Measurements from ENCODE around the gene FAM241A.
"Not testable (repeated sequence)": the region's sequence is repeated elsewhere in the genome, so short reads cannot be mapped to it uniquely, and the experiment has no call there.

FAM241A gene

DNA sequence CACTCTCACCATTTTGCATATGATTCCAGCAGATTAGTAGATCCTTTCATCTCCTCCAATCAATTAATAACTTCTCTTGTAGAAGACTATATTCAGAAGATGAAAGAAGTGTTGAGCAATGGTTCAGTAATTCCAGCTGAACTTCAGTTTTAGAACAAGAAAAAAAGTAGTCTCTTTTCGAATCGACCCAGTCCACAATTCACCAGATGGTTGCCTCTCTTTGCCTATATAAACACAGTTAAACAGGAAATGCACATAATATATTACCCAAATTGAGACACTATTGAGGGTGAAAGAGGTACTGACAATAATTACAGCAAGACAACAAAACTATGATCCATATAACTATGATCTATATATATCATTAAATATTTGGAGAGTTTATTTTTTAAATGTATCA is 16.8 kb upstream of the FAM241A start:
- intact Hi-C loops (cut with DNase I), result no loop called here
- no peak for DNase-seq

DNA sequence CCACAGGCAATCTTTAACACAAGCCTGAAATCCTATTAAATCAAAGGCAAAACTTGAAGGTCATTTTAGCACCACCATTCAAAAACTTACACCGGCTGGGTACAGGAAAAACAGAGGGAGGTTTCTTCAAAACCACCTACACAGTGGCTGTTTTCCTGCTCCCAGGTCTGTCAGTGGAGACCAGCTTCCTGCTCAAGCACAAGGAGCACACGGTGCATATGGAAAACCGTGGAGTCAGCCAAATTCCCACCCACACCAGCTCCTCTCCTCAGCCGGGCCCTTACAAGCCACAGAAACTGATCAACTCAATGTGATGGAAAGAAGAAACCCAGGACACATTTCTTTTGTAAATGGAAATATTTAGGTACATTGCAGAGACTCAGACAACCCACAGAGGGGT is 14.3 kb upstream of the FAM241A start:
- intact Hi-C loops (cut with DNase I), result no loop called here
- DNase-seq, result no peak

DNA sequence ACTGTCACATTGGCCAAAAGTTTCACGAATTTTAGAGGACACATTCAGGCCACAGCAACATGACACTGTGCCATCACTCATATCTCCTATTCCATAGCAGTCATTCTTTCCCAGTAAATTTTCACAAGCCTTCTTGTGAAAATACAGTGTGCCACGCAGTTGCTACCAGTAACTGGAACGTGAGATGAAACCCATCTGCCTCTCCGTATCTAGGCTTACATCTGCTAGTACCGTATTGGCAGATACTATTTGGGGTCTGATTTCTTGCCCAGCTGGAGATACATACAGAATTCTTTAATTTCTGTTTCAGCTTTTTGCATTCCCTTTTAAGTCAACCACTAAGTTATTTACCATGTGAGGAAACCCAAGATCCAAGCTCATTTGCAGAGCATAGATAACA is 8.7 kb upstream of the FAM241A start:
- intact Hi-C loops (cut with DNase I), result no loop called here
- DNase-seq, result no peak

DNA sequence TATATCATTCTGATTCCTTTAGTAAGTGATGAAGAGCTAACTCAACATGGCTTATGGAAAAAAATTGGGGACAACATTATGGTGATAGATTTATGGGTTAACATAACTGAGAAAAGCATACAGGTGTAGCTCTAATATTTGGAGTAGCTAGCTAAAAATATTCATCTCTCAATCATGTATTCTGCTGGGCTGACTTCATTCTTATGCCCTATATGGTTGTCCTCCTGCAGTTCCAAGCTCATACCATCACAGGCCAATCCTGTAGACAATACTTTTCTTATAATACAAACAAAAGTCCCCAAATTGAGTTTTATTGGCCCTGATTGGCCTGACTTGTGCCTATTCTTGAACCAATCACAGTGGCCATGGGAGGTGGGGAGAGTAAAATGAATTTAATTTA is 6.7 kb upstream of the FAM241A start:
- intact Hi-C loops (cut with DNase I), result no loop called here
- DNase-seq, result no peak

DNA sequence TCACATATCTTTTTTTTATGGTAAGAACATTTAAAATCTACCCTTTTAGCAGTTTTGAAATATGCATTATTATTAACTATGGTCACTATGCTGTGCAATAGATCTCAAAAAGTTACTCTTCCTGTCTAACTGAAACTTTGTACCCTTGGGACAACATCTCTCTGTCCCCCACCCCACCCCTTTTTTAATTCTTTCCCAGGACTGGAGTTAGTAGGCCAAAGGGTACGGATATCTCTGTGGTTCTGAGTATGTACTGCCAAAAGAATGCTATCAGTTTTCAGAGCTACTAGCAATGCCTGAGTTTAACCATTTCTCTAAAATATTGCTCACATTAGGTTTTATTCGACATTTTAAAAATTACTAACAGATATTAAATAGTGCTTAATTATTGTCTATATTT is 4.7 kb upstream of the FAM241A start:
- intact Hi-C loops (cut with DNase I), result no loop called here

DNA sequence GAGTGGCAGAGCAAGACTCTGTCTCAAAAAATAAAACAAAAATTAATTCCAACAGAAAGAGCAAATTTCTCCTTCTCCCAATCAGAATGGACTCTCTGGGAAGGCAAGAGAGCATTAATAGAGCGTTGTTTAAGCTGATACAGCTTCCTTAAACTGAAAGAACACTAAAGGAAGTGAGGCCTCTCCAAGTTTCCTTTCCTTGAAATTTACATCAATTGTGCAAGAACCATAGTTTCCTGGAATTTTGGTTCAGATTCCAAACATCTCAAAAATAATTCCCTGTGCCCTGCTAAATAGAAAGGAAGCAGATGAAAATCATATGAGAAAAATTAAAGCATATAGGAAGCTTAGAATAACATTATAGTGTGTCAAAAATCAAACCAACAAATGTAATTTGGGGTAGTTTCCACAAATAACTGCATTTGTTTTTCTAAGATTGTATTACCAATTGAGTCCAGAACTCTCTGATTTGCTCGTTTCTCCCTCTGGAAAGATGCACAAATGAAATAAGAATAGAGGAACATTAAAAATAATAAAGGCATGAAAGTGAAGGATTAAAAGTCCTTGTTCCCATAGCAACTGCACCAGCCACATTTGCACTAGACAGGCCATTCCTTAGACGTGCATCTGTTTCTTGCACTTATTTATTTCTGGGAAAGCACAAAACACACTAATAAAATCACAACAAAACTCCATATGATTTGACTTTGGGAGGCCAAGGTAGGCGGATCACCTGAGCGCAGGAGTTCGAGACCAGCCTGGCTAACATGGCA is 3.7 kb upstream of the FAM241A start:
- intact Hi-C loops (cut with DNase I), result no loop called here
- DNase-seq, result no peak

More for the DNA sequence above, 4.7 kb upstream of the FAM241A start:
- no peak for DNase-seq

DNA sequence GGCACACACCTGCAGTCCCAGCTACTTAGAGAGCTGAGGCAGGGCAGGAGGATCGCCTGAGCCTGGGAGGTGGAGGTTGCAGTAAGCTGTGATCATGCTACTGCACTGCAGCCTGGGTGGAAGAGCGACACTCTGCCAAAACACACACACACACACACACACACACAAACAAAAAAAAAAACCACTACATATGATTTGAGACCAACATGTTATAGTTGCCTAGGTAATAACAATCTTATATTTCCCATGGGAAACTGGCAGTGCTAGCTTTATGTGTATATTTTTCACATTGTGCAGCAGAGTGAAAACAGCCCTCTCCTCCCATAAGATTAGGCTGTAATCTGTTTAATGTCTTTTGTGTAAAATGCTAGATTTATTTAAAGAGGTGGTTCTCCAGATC is 3.1 kb upstream of the FAM241A start:
- intact Hi-C loops (cut with DNase I), result no loop called here
- DNase-seq, result no peak

DNA sequence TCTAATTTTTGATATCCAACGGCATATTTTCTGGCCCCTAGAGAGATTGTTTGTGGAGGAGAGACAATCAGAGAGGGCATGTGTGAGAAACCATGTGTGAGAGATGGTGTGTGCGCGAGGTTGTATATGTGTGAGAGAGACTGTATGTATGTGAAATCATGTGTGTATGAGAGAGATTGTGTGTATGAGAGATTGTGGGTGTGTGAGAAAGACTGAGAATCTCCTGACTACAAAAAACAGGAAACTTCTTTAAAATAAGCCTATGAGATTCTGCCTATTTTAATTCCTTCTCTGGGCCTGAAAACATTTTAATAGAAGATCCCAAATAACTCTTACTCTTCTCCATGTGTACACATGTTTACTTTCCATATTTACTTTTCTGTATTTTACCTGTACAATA is 1.5 kb upstream of the FAM241A start:
- intact Hi-C loops (cut with DNase I), result no loop called here

DNA sequence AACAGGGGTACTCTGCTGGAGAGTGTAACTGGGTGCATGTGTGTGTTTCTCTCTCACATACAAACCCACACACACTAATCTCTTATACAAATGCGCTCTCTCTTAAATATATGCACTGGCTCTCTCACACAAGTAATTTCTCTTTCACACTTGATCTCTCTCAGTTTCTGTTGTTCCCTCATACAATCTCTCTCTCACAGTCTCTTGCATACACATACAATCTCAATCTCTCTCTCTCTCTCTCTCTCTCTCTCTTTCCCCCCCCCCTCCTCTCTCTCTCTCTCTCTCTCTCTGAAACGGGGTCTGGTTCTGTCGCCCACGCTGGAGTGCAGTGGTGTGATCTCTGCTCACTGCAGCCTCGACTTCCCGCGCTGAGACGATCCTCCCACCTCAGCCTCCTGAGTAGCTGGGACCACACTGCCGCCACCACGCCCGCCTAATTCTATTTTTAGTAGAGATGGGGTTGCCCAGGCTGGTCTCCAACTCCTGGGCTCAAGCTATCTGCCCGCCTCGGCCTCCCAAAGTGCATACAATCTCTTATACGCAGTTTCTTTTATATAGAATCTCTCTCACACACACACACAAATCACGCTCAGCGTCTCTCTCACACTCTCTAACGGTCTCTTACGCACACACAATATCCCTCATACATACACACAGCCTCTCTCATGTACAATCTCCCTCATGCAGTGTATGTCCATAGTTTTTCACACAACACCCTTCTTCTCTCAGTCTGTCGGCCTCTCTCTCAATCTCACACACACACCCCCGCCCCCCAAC is 518 bp upstream of the FAM241A start:
- DNase-seq, result peak in 2 of 42 donors; percentile 14 to 18

More for the DNA sequence above, 1.5 kb upstream of the FAM241A start:
- no peak for DNase-seq

DNA sequence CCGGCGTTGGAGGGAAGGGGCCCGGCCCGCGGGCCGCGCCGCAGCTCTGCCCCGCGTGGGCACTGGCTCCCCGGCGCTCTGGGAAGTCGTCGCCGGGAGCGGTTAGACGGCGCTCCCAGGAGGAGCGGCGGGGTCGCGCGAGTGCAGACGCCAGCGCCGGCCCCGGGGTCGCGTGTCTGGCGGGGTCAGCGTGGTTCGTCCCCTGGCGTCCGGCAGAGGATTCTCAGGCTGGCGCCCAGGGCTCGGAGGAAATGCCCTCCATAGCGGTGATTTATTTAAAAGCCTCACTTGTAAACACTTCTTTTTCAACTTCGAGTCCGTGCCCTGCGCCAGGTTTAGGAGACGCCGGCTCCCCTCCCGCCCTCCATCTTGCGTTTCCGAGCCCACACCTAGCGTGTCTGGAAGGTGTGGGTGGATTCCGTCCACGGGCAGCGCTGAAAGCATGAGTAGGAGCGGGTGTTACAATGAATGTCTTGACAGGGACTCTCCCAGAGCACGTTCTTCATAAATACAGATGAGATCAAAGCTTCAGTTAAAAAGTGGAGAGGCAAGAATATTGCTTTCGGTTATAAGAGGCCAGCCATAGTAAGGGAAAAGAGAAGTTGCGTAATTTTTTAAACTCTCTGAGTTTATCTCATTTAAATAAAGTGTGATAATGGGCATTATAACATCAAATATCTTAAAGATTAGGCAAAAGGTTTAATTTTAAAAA is 692 bp downstream of the FAM241A start:
- intact Hi-C loops (cut with DNase I), result loop anchor here (5.0 kb wide), 1 partner anchor 86 kb away; the partner anchor contains the start of gene AP1AR
- DNase-seq, result peak in 31 of 42 donors; percentile 5 to 57 (median 17)

More for the DNA sequence above, 518 bp upstream of the FAM241A start:
- intact Hi-C loops (cut with DNase I), result loop anchor here (5.0 kb wide), 1 partner anchor 88 kb away; the partner anchor contains the start of gene AP1AR

DNA sequence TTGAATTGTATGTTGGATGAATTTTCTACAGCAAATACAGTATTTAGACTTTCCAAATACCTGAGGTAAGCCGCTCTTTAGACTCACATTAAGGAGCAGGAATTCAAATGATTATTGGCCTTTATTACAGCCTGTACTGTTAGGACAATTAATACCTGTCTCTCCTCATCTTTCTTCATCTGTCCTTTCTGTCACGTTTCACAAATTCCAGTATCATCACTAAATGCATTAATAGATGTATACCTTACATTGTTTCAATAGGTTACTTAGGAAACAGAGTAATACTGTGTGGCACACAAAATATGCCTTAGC is 1.2 kb downstream of the FAM241A start:
- intact Hi-C loops (cut with DNase I), result loop anchor here (5.0 kb wide), 1 partner anchor 86 kb away; the partner anchor contains the start of gene AP1AR
- no peak for DNase-seq

DNA sequence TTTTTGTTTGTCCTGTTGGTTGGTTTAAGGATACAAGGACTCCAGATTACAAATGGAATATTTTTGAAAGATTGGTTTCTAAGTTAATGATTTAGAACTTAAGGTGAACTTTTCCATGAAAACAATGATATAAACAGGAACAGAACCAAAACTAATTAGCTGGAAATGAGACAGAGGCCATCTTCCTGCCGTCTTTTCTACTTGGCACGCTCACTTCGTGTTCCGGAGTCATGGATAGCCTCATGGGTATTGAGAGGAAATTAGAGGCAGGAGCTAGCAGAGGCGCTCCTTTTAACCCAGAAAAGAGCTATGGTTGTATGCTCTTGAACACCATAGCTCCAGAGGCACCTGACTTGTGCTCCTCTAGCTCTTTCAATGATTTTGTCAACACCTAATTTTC is 2.4 kb downstream of the FAM241A start:
- intact Hi-C loops (cut with DNase I), result loop anchor here (5.0 kb wide), 1 partner anchor 85 kb away; the partner anchor contains the start of gene AP1AR
- no peak for DNase-seq

DNA sequence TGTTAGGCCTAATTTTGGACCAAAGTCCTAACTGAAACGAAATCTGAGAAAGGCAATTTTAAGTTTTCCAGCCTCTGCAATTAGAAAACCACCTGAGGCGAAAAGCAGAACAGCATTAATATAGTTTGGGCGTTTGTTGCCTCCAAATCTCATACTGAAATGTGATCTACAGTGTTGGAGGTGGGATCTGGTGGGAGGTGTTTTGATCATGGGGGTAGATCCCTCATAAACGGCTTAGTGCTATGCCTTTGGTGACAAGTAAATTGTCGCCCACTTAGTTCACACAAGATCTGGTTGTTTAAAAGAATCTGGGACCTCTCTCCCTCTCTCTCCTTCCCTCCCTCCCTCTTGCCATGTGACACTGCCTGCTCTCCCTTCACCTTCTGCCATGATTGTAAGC is 5.7 kb downstream of the FAM241A start:
- intact Hi-C loops (cut with DNase I), result no loop called here
- no peak for DNase-seq

DNA sequence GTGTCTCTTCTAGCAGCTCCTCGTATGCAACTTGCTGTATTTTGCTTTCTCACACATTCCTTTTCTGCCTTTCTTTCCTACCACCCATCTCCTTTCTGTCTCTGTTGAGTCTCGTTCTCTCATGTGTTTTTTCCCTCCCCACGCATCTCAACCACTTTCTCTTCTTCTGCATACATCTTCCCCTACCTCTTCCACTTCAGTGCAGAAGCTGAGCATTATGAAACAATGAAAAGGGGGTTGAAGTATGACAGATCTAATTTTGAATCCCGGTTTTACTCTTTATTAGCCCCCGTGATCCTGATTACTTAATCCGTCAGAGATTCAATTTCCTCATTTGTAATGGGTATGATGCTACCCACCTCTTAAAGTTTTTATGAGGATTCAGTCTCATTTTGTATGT is 7.3 kb downstream of the FAM241A start:
- no peak for DNase-seq
- intact Hi-C loops (cut with DNase I), result no loop called here

DNA sequence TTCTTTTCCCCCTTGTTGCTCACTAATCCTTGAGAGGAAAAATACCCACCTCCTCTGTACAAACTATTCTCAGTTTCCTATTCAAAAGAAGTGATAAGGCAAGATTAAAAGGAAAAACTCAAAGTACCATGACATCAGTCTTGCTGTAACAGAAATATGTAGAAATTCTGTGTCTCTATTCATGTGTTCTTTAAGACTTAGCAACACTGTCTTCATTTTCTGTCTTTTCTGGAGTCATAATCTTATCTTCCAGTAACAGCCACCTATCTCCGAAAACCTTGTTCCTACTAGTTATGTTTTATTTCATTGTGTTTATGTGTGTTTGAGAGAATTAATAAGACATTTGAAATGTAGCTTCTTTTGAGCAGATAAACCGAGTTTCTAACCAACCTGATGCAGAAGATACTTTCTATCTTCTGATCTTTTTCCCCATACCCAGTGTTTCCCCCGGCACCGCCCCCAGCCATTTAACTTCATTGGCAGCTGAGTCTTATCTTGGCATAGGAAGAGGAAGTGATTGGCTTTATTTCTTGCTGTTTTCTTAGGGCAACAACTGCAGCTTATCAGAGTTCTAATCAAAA is 8.0 kb downstream of the FAM241A start:
- intact Hi-C loops (cut with DNase I), result no loop called here

DNA sequence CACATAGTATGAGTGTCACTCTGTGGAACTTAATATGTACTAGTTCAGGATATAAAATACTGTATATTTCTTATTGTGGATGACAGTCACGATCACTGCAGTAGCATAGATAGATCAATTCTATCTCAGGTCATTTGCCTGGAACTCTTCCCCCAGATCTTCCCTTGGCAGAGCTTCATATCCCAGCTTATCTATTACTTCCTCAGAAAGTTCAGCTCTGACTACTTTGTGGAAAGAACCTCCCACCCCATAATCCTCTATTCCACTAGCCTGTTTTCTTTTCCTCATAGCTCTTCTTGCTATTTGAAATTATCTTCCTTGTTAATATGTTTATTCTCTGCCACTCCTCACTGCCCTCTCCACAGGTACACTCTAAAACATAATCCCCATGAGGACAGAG is 10.9 kb downstream of the FAM241A start:
- no peak for DNase-seq
- intact Hi-C loops (cut with DNase I), result no loop called here

More for the DNA sequence above, 8.0 kb downstream of the FAM241A start:
- no peak for DNase-seq

DNA sequence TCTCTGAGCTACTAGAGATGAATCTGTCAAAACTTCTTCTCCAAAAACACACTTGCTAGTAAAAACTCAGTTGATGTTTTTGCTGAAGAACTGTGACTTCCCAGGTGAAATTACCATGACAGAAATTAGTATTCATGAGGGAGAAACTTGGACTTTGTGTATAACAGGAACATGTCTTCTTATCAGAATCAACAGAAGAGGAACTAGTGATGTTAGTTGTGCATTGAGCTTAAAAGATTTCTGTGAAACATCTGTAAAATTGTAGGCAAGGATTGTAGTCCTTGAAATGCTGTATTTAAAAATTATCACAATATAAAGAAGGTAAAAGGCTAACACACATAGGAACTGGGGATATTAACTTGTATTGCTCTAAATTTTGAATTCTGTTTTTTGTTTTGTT is 11.3 kb downstream of the FAM241A start:
- intact Hi-C loops (cut with DNase I), result no loop called here
- DNase-seq, result no peak

DNA sequence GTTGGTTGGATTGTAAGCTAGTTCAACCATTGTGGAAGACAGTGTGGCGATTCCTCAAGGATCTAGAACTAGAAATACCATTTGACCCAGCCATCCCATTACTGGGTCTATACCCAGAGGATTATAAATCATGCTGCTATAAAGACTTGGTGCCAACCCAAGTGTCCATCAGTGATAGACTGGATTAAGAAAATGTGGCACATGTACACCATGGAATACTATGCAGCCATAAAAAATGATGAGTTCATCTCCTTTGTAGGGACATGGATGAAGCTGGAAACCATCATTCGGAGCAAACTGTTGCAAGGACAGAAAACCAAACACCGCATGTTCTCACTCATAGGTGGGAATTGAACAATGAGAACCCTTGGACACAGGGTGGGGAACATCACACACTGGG is 18.5 kb downstream of the FAM241A start:
- intact Hi-C loops (cut with DNase I); DNase-seq: not testable (repeated sequence)

DNA sequence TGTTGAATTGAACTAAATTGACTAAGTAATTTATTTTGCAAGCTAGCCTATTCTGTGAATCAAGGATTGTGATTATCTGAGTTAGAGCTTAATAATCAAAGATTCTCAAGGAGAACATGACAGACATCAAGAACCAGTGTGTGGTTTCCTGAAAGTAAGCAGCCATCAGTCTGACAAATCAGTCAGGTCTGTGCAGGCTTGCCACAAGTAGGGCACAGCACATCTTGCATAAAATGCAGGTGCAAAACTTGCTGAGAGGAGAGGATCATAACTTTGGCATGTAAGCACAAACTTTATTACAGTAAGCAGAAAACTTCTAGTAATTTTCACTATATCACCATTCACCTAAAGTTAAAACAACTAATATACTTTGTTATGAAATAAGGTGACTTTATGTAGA is 22.5 kb downstream of the FAM241A start:
- intact Hi-C loops (cut with DNase I), result no loop called here
- no peak for DNase-seq

All from head of caudate nucleus (tissue), 42 donors.